DMS 273 treated with DMSO at 0.1 percent for 48 hours (cell line): Measurements from ENCODE around the gene S100A1.
"Not testable (repeated sequence)": the region's sequence is repeated elsewhere in the genome, so short reads cannot be mapped to it uniquely, and the experiment has no call there.

ENCODE experiments used
- DNase-seq: peaks from one replicate; lab custom pipeline; 2025; lab: John Stamatoyannopoulos, UW

The S100A1 gene

GRCh38 chr1:153631047-153632022, 3.1 kb downstream of the S100A1 start:
- no peak for DNase-seq

GRCh38 chr1:153633161-153633753, 5.0 kb downstream of the S100A1 start:
- DNase-seq = no peak

GRCh38 chr1:153633754-153634665, 5.8 kb downstream of the S100A1 start, which contains the start of gene CHTOP:
Gene CHTOP (plus strand): TSS chr1:153634066. CDS start chr1:153636589, 2,523 bp downstream.
- peak; percentile 94 for DNase-seq

GRCh38 chr1:153635872-153636271, 7.6 kb downstream of the S100A1 start:
- DNase-seq = no peak

- no peak for DNase-seq
Measured at GRCh38 chr1:153636312-153636711, 8.1 kb downstream of the S100A1 start.

- no peak for DNase-seq
Measured at GRCh38 chr1:153638261-153638660, 10.0 kb downstream of the S100A1 start.

- no peak for DNase-seq
Measured at GRCh38 chr1:153639280-153639679, 11.0 kb downstream of the S100A1 start.

- DNase-seq = not testable (repeated sequence)
Measured at GRCh38 chr1:153640213-153640612, 12.0 kb downstream of the S100A1 start.

GRCh38 chr1:153640861-153641260, 12.6 kb downstream of the S100A1 start:
- DNase-seq = no peak

GRCh38 chr1:153642161-153642560, 13.9 kb downstream of the S100A1 start:
- no peak for DNase-seq

GRCh38 chr1:153643100-153643499, 14.9 kb downstream of the S100A1 start:
- DNase-seq = no peak

GRCh38 chr1:153643816-153644215, 15.6 kb downstream of the S100A1 start:
- DNase-seq = no peak

GRCh38 chr1:153646672-153647345, 18.6 kb downstream of the S100A1 start:
- no peak for DNase-seq

- no peak for DNase-seq
Measured at GRCh38 chr1:153647346-153647714, 19.1 kb downstream of the S100A1 start.

- DNase-seq = no peak
Measured at GRCh38 chr1:153648000-153648643, 19.9 kb downstream of the S100A1 start.

GRCh38 chr1:153649137-153649862, 21.1 kb downstream of the S100A1 start:
- DNase-seq = no peak

GRCh38 chr1:153649863-153650235, 21.6 kb downstream of the S100A1 start:
- DNase-seq = no peak

GRCh38 chr1:153651771-153652170, 23.5 kb downstream of the S100A1 start:
- DNase-seq = no peak

- DNase-seq = no peak
Measured at GRCh38 chr1:153652805-153653500, 24.7 kb downstream of the S100A1 start.

GRCh38 chr1:153655333-153655732, 27.1 kb downstream of the S100A1 start:
- DNase-seq = no peak
